ENCODE results near the gene CEACAM18.
"Not testable (repeated sequence)": the region's sequence is repeated elsewhere in the genome, so short reads cannot be mapped to it uniquely, and the experiment has no call there.

Gene CEACAM18

DNA sequence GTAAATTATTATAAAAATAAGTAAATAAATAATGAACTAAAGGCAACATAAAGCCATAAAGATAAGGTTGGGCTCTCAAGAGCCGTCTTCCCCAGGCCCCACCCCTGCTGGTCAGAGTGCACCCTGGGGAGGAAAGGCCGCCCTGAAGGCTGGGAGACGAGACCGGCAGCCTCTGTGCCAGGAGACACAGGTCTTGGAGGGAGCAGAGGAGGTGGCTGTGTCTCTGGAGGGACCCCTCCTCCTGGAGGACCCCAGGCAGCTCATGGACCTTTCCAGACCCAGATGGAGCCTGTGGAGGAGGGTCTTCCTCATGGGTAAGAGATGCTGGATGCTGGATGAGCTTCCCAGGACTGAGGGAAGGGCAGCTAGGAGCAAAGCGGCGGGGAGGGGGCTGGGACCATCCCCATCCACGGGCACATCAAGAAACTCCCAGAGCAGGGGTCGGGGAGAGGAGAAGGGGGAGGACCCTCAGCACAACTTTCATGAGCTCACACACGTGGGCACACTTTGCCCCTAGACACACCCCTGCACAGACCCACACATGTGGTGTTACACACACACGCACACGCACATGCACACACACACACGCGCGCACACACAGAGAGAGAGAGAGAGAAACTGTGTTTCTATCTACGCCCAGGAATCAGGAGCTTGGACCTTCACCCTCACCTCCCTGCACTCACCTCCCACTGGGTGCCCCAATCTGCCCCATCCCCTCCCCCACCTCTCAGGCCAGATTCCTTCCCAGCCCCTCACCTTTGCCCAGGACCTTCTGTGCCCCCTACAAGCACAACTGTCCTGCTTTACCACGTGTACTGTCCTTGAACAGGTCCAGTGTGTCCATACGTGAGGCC is at the start of gene CEACAM18:
CEACAM18 (plus strand) TSS at position 159 of the 854 bp plus-strand sequence.
- no peak for DNase-seq

DNA sequence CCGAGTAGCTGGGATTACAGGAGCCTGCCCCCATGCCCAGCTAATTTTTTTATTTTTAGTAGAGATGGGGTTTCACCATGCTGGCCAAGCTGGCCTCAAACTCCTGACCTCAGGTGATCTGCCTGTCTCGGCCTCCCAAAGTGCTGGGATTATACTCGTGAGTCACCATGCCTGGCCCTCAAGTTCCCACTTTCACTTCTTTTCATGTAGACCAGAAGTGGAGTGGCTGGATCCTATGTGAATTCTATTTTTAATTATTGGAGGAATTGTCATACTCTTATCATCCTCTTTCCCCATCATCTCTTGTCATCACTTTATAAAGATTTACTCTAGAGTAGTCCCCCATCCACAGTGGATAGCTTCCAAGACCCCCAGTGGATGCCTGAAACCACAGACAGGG is 48.1 kb upstream of the CEACAM18 start:
- no peak for DNase-seq

DNA sequence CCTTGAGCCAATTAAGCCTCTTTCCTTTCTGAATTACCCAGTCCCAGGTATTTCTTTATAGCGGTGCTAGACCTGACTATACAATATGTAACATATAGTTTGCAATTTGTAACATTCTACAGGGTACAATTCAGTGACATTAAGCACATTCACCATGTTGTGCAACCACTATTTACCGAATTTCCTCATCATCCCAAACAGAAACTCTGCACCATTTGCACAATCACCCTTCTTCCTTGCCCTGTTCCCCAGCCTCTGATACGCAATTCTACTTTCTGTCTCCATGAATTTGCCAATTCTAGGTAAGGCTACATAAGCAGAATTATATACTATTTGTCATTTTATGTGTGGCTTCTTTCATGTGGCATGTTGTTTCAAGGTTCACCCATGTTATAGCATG is 47.2 kb upstream of the CEACAM18 start:
- no peak for DNase-seq

DNA sequence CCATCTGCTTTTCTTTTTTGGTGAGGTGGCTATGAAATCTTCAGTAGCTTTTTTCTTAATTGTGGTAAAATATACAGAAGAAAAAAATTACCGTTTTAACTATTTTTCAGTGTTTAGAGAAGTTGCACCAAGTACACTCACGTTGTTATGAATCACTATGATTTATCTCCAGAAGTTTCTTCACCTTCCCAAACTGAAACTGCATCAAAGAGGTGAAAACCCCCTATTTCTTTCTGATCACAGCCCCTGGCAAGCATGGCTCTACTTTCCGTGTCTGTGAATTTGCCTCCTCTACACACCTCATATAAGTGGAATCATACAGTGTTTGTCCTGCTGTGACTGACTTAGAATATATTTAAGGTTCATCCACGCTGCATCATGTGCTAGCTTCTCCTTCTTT is 45.3 kb upstream of the CEACAM18 start:
- DNase-seq = no peak

DNA sequence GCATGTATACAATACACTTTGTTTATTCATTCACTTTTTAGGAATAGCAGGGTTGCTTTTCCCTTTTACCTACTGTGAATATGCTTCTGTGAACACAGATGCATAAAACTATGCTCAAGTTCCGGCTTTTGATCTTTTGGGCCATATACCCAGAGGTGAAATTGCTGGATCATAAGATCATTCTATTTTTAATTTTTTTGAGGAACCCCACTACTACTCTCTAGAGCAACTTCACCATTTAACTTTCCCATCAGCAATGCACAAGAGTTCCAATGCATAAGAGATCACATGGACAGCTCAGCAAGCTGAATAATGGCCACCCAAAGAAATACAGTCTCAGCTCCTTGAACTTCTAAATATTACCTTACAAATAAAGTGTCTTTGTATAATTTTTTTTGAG is 43.9 kb upstream of the CEACAM18 start:
- DNase-seq = no peak

DNA sequence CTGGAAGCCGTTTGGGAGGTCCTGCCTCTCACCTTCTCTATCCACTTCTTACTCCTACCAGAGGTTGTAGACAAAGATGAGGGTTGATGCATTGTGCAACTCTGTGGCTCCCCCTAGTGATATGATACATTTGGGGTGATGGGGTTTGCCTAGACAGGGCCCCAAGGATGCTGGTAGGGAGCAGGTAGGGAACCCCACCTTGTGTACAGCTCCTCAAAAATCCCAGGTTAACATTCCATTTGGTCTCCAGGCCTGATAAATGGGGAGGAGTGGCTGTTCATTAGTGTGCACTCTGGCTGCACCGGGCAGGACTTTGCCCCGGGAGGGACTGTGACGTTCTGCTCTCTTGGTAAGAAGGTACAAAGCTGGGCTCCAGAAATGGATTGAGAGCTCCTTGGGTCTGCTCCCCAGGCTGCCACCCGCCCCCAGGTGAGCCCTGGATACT is 39.3 kb upstream of the CEACAM18 start:
- no peak for DNase-seq

DNA sequence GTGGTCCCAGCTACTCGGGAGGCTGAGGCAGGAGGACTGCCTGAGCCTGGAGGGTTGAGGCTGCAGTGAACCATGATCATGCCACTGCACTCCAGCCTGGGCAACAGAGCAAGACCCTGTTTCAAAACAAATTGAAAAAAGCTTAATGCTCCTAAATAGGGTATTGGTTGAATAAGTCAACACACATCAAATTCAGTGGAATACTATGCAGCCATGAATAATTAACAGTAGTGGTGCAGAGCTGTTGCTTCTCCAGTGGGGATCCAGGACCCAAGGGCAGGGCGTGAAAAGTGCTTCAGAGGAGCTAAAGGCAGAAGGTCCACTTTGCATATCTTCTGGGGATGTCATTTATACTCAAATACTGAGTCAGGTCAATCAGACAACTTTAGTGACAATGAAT is 38.3 kb upstream of the CEACAM18 start:
- no peak for DNase-seq

DNA sequence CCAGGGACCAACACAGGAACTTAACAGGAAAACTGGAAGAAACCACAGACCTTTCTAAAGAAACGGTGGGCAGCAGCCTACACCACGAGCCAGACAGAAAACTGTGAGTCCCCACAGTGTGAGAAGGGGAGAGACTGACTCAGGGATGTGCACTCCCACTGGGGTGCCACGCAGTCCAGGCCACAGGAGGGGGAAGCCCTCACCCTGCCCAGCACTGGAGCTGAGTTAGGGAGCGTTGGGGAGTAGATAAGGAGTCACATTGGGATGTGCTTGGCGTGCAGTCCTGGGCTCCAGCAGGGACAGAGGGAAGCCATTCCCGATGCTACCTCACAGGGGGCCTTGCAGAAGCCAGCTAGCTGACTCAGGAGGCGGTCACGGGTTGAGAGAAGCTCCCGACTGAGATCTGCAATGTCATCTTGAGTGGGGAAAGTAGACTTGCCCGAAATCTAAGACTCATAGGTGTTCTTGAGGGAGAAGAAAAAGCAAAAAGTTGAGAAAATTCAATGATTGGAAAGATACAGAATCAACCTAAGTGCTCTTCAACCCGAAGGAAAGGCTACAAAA is 37.4 kb upstream of the CEACAM18 start:
- DNase-seq = peak; percentile 58 to 68

DNA sequence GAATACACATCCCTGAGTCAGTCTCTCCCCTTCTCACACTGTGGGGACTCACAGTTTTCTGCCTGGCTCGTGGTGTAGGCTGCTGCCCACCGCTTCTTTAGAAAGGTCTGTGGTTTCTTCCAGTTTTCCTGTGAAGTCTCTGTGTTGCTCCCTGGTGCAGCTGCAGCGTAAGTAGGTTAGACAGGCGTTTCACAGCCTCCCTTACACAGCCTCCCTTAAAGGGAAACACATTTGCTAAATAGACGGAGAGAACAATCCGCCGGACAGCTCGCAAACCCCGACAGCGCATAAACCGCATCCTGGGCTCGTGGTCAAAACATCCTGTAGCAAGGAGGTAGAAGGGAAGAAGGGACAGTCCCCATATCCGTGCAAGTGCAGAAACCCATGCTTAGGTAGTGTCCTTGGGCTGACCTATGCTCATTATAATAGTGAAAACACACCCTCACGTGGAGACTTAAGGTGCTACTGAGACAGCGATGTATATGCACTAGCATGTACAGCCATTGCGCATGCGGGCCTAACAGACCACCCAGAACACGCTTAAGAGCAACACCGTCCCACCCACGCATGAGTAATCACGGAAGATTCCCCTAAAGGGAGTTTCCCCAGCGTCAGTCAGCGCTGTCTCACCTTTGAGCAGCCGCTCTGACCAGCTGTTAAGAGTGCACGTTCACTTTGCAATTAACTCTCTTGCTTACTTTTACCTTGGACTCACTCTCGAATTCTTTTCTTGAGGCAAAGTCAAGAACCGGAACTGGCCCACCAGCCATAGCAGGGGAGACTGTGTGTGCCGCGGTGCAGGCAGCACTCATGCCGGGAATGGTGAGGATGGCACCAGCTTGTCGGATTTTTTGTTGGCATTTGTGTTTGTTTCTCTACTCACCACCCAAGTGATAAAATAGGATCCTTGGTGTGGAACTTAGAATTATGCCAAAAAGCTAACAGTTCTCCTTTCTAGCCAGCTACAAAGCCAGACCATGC is 36.6 kb upstream of the CEACAM18 start:
- DNase-seq = peak; percentile 81 to 88

DNA sequence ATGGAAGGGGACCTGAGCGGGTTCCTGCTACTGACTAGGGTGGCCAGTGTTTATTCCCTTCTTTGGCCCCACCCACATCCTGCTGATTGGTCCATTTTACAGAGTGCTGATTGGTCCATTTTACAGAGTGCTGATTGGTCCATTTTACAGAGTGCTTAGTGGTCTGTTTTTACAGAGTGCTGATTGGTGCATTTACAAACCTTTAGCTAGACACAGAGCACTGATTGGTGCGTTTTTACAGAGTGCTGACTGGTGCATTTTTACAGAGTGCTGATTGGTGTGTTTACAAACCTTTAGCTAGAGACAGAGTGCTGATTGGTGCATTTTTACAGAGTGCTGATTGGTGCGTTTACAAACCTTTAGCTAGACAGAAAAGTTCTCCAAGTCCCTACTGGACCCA is 30.8 kb upstream of the CEACAM18 start:
- not testable (repeated sequence) for DNase-seq

DNA sequence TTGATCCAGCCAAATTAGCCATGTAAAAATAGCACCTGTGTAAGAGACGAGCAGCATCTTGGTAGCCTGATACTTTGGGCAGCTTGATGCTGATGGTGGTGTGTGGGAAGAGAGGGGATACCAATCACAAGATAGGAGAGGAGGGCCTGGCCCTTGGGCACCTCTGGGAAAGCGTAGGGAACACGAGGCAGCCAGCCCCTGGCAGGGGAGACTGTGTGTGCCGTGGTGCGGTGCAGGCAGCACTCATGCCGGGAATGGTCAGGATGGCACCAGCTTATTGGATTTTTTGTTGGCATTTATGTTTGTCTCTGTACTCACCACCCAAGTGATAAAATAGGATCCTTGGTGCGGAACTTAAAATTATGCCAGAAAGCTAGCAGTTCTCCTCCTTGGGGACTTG is 30.3 kb upstream of the CEACAM18 start:
- no peak for DNase-seq

DNA sequence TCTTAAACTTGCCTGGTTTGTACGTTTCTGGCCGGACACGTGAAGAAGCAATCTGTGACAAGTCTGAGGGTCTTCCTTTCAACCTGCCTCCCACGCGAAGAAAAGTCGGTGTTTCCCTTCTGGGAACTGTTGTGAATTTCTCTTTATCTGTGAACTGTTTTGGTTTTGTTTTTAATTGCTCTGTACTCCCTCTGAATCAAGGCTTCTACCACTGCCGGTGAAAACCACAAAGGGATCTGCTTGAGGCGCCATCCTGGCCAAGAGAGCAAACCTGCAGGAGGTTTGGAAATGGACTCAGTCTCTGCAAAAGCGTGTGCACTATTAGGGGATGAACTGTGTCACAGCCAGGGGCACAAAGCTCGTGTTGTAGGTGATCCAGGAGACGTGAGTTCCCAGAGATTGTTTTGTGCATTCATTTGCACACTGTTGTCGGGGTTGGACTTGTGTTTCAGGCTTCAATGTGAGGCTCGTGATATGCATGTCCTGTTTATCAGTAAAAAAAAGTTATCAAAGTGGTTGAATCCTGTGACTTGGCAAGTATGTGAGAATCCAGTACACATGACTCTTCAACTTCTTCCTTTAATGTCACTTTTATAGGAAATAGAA is 29.8 kb upstream of the CEACAM18 start:
- DNase-seq = peak in 1 of 2 experiments; percentile 33

DNA sequence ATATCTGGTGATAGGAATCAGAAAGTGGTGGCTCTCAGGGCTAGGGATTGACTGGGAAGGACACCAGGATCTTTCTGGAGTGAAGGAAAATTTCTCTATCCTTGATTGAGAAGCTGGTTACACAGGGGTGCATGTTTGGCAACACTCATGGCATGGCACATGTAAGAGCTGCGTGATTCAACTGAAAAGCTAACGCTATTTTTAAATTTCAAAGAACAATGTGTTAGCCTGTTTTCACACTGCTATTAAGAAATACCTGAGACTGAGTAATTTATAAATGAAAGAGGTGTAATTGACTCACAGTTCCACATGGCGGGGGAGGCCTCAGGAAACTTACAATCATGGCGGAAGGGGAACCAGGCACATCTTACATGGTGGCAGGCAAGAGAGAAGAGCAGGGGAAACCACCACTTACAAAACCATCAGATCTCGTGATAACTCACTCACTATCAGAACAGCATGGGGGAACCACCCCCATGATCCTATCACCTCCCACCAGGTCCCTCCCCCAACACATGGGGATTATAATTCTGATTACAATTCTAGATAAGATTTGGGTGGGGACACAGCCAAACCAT is 27.5 kb upstream of the CEACAM18 start:
- DNase-seq = peak; percentile 13 to 28

DNA sequence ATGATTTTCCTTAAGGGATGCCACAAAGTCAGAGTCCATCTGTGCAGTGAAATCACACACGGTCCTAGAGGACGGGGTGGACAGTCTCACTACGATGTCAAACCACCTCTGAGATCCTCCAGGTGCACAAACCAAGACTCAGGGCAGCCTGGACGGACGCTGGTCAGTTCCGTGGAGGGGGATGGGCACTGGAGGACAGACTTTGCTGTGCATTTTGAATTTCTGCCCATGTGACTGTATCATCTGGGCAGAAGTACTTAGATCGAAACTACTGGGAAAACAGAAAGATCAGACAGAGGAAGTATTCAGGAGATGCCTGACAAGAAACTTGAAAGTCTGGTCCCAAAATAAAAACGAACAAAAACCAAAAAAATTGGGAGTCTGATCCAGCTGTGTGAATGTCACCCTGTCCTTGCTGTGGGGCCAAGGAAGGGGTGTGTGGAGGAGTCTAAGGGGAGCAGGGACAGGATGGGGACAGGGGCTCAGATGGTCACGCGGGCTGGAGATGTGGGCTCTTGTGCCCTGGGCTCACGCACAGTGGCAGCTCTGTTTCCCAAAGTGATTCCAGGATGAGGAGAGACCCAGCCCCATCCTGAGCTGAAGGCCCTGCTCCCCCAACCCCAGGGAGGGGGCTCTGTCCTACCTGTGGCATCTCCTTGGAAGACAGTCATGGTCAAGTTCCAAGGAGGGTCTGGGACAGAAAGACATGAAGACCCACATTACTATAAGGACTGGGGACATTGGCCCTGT is 21.6 kb upstream of the CEACAM18 start:
- no peak for DNase-seq

DNA sequence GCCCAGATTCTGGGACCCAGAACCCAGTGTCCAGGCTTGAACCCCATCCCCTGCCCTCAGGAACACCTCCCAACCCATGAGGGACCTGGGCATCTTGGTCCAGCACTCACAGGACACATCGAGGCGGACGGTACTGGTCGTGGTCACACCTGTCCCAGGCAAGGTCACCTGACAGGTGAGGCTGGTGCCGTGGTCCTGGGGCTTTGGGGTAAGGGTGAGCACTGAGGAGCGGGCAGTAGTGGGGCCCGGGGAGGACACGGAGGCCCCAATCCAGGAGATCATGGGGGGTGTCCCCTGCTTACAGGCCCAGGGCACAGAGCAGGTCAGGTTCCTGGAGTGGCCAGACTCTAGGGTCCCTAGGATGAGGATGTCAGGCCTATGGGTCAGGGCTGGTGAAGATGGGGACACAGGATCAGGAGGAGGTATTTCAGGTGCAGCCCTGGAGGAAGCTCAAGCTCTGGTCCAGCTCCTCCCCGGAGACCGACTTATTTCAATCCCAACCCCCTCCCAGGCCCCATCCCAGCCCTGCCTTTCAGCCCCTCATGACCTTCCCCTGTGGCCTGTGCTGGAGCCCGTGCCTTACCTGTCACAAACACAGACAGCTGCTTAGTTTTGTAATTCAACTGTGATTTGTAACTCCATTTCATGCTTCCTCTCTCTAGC is 20.9 kb upstream of the CEACAM18 start:
- no peak for DNase-seq

DNA sequence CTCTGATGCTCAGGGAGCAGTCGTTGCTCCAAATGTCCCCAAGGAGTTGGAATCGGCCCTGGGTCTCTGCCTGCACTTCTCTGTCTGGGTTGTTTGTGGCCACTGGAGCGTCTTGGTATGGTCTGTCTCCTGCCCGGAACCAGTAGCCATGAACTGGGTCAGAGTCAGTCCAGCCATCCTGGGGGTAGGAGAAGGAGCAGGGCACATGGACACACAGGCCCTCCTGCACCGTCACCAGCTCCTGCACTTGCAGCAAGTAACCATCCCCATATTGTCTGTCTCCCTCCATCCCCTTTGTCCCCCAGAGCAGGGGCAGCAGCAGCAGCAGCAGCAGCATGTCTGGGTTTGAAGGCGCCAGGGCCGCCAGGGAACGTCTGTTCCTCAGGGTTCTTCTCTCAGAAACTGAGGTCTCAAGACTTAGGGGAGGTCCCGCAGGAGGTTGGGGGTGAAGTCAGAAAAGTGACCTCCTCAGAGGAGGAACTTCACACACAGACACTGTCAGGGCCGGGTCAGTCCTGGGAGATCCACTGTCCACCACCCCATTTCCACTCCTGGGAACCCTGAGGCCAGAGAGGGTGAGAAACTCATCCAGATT is 20.2 kb upstream of the CEACAM18 start, which contains the start of gene SIGLEC8:
SIGLEC8 (minus strand) TSS at position 404 of the 595 bp plus-strand sequence; CDS start at position 337, 67 bp downstream.
- no peak for DNase-seq

DNA sequence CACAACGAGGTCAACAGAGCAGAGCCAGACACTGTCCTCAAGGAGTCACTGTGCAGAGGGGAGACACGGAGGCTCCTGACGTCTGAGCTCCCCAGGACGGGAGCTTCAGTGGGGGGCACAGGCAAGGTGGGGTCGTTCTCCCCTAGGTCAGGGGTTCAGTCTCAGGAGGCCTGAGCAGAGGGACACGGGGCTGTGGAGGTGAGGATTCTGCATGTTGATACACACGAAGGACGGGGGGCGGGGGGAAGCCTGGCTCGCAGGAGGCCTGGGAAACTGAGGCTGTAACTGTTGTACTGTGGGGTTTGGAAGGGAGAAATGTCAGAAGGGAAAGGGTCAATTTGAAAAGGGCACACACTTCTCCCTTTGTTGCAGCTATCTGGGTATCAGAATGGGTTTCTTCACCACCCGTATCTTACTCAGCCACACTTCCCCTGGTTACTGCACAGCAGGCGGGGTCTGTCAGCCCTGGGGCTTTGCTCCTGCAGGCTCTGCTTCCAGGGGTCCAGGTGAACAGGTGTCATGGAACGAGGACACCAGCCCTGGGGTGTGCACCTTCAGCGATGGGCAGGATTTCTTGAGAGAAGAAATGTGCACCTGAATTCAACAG is 19.3 kb upstream of the CEACAM18 start:
- DNase-seq = no peak

DNA sequence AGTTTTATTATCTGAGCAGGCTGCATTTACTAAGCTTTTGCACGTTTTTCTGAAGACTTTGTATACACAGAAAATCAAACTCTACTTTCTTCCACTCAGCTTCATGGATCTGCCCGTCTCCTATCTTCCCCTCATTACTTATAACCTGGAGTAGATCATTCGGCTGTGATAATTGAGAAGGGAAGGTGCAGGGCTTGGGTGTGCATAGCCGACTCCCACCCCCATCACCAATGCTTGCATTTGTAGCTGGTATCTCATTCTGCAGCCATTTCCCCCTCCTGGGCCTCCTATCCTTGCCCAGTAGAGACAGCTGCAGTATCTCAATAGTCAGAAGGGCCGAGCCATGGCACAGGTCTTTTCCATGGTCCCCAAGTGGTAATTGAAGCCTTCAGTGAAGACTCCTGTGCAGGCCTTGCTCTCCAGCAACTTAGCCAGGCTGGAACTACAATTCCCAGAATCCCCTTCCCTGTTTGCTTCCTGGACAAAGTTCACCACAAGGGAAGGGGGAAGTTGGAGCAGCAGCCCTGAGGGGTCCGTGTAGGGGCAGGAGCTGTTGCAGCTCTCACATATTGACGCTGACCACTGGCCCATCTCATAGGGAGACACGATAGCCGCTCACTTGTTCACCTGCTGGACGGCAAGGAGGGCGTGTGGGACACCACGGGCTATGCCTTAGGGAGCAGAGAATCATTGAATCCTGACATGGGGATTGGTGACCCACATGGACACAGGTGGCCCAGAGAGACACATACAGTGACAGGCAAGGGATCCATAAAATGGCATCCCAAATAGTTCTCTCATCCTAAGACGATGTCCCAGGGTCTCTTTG is 18.0 kb upstream of the CEACAM18 start:
- DNase-seq = no peak

DNA sequence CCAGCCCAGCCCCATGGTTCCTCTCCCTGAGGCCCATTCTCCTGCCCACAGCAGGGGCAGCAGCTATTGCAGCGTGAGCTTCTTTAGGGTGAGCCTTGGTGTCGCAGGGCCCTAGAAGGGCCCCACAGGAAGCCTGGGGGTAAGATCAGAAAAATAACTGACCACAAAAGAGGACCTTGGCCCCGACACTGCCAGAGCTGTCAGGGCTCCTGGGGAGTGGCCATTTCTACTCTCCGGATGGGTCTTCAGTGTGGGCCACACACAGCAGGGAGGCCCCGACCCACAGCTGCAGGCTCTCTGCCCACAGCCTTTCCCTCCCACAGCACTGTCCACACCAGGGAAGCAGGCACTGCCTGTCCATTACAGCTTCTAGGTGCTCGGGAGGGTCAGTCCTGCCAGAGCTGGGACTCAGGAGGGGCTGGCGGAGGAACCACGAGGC is 16.6 kb upstream of the CEACAM18 start:
- DNase-seq = no peak

Measured in activated CD4-positive, alpha-beta T cell treated with anti-CD3 and anti-CD28 coated beads, Interleukin-2, amount 50 U/mL, for 4 hours (primary cell).